ENCODE results near the gene RADIL. TPM values are rescaled to one million over a fixed set of nuclear protein-coding genes. Genes with fewer than 3 reads are reported as not detected.

The RADIL gene
- total RNA-seq, 1 experiment from 2014 or later: not detected

- no peak overlapping the region for H3K4me3 ChIP-seq (ENCODE audit: low read depth, low read length)
- TF ChIP-seq CTCF (IDR thresholded peaks at IDR 0.05; ENCODE audit: insufficient read depth in 1 of 2, low read depth in 1 of 2, low read length in 1 of 2, severe bottlenecking in 1 of 2, unreplicated experiment in 1 of 2): no peak
- intact Hi-C loops (cut with micrococcal nuclease; ENCODE audit: unreplicated experiment): no loop called here
- H3K9me3 ChIP-seq: no peaks in the 10 kb centered on the region
- POLR2A ChIA-PET: no interaction called here
- no peaks in the 10 kb centered on the region for H3K9me3 Mint-ChIP-seq (ENCODE audit: unreplicated experiment)
- no peak overlapping the region for H3K4me3 Mint-ChIP-seq (ENCODE audit: unreplicated experiment)
- no peaks in the 10 kb centered on the region for H3K27me3 Mint-ChIP-seq (ENCODE audit: insufficient read depth, unreplicated experiment)
- no TSS peak for BruUV-seq (replicated peaks)
- no peak overlapping the region for H3K27ac Mint-ChIP-seq (ENCODE audit: unreplicated experiment)
- H3K36me3 ChIP-seq (ENCODE audit: control insufficient read depth, insufficient read depth, low read length): peaks cover 1% of the 10 kb centered on the region
- H3K4me1 Mint-ChIP-seq (ENCODE audit: low read depth, unreplicated experiment): no peaks in the 10 kb centered on the region
- DNase-seq: no peak
- H3K4me1 ChIP-seq: no peaks in the 10 kb centered on the region
- H3K27me3 ChIP-seq (replicated peaks; ENCODE audit: control insufficient read depth, insufficient read depth, low read length): no peaks in the 10 kb centered on the region
- CTCF ChIA-PET: no interaction called here
- peaks cover 92% of the 10 kb centered on the region for H3K36me3 Mint-ChIP-seq (ENCODE audit: insufficient read depth, unreplicated experiment)
These were observed 124.3 kb downstream of the RADIL start for GRCh38 chr7:4759211-4759610.

GRCh38 chr7:4758791-4759190 is 124.7 kb downstream of the RADIL start:
- H3K36me3 ChIP-seq (ENCODE audit: control insufficient read depth, insufficient read depth, low read length): peaks cover 1% of the 10 kb centered on the region
- Mint-ChIP-seq H3K27ac (ENCODE audit: unreplicated experiment) (no peak overlapping the region), H3K9me3 (ENCODE audit: unreplicated experiment) (no peaks in the 10 kb centered on the region), H3K27me3 (ENCODE audit: insufficient read depth, unreplicated experiment) (no peaks in the 10 kb centered on the region), H3K36me3 (ENCODE audit: insufficient read depth, unreplicated experiment) (peaks cover 95% of the 10 kb centered on the region), H3K4me3 (ENCODE audit: unreplicated experiment) (no peak overlapping the region), H3K4me1 (ENCODE audit: low read depth, unreplicated experiment) (no peaks in the 10 kb centered on the region)
- no peak overlapping the region for H3K4me3 ChIP-seq (ENCODE audit: low read depth, low read length)
- no peaks in the 10 kb centered on the region for H3K27me3 ChIP-seq (replicated peaks; ENCODE audit: control insufficient read depth, insufficient read depth, low read length)
- TF ChIP-seq CTCF (IDR thresholded peaks at IDR 0.05; ENCODE audit: insufficient read depth in 1 of 2, low read depth in 1 of 2, low read length in 1 of 2, severe bottlenecking in 1 of 2, unreplicated experiment in 1 of 2): no peak
- no TSS peak for BruUV-seq (replicated peaks)
- ChIA-PET POLR2A (no interaction called here), CTCF (no interaction called here)
- intact Hi-C loops (cut with micrococcal nuclease; ENCODE audit: unreplicated experiment): no loop called here
- H3K4me1 ChIP-seq: no peaks in the 10 kb centered on the region
- DNase-seq: no peak
- H3K9me3 ChIP-seq: no peaks in the 10 kb centered on the region

GRCh38 chr7:4758111-4758510 is 125.4 kb downstream of the RADIL start:
- Mint-ChIP-seq H3K27me3 (ENCODE audit: insufficient read depth, unreplicated experiment) (no peaks in the 10 kb centered on the region), H3K36me3 (ENCODE audit: insufficient read depth, unreplicated experiment) (peaks cover 95% of the 10 kb centered on the region), H3K27ac (ENCODE audit: unreplicated experiment) (no peak overlapping the region), H3K9me3 (ENCODE audit: unreplicated experiment) (no peaks in the 10 kb centered on the region), H3K4me1 (ENCODE audit: low read depth, unreplicated experiment) (no peaks in the 10 kb centered on the region), H3K4me3 (ENCODE audit: unreplicated experiment) (no peak overlapping the region)
- POLR2A ChIA-PET: interaction anchor here (0.6 kb wide), 1 partner anchor 127 kb away, joined by 3 read pairs; no protein-coding TSS in a partner anchor
- no peak for DNase-seq
- Histone ChIP-seq H3K4me1 (no peaks in the 10 kb centered on the region), H3K4me3 (ENCODE audit: low read depth, low read length) (no peak overlapping the region), H3K36me3 (ENCODE audit: control insufficient read depth, insufficient read depth, low read length) (peaks cover 1% of the 10 kb centered on the region), H3K9me3 (no peaks in the 10 kb centered on the region), H3K27me3 (replicated peaks; ENCODE audit: control insufficient read depth, insufficient read depth, low read length) (no peaks in the 10 kb centered on the region)
- intact Hi-C loops (cut with micrococcal nuclease; ENCODE audit: unreplicated experiment): no loop called here
- TSS peak; percentile 5 for BruUV-seq (replicated peaks)
- CTCF ChIA-PET: no interaction called here
- TF ChIP-seq CTCF (IDR thresholded peaks at IDR 0.05; ENCODE audit: insufficient read depth in 1 of 2, low read depth in 1 of 2, low read length in 1 of 2, severe bottlenecking in 1 of 2, unreplicated experiment in 1 of 2): no peak

Measured in Caco-2 (cell line).